ENCODE data around the gene GSAP.

DNA sequence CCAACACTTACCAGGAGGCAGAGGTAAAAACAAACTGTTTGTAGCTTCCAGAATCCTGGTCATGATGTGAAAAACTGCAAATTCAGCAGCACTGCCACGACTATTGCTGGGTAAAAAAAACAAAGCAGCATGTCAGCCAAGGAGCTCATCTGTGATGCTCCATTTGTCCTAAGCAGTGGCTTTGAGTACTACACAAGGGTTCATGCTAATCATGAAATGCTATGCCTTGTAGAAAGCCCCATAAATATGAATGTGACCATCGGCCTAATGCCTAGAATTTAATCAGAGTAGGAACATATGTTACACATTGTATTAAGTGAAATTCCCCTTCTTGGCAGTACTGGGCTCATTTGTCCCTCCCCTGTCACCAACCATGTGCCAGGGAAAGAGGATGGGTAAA is 95.4 kb downstream of the GSAP start:
- TF ChIP-seq, protein P1, sequence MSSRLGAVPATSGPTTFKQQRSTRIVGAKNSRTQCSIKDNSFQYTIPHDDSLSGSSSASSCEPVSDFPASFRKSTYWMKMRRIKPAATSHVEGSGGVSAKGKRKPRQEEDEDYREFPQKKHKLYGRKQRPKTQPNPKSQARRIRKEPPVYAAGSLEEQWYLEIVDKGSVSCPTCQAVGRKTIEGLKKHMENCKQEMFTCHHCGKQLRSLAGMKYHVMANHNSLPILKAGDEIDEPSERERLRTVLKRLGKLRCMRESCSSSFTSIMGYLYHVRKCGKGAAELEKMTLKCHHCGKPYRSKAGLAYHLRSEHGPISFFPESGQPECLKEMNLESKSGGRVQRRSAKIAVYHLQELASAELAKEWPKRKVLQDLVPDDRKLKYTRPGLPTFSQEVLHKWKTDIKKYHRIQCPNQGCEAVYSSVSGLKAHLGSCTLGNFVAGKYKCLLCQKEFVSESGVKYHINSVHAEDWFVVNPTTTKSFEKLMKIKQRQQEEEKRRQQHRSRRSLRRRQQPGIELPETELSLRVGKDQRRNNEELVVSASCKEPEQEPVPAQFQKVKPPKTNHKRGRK (CRISPR knock-in tag; IDR thresholded peaks at IDR 0.05; ENCODE audit: borderline replicate concordance), result no peak
- TF ChIP-seq, protein P2, sequence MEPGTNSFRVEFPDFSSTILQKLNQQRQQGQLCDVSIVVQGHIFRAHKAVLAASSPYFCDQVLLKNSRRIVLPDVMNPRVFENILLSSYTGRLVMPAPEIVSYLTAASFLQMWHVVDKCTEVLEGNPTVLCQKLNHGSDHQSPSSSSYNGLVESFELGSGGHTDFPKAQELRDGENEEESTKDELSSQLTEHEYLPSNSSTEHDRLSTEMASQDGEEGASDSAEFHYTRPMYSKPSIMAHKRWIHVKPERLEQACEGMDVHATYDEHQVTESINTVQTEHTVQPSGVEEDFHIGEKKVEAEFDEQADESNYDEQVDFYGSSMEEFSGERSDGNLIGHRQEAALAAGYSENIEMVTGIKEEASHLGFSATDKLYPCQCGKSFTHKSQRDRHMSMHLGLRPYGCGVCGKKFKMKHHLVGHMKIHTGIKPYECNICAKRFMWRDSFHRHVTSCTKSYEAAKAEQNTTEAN (CRISPR knock-in tag; IDR thresholded peaks at IDR 0.05), result no peak
- TF ChIP-seq, protein P3, sequence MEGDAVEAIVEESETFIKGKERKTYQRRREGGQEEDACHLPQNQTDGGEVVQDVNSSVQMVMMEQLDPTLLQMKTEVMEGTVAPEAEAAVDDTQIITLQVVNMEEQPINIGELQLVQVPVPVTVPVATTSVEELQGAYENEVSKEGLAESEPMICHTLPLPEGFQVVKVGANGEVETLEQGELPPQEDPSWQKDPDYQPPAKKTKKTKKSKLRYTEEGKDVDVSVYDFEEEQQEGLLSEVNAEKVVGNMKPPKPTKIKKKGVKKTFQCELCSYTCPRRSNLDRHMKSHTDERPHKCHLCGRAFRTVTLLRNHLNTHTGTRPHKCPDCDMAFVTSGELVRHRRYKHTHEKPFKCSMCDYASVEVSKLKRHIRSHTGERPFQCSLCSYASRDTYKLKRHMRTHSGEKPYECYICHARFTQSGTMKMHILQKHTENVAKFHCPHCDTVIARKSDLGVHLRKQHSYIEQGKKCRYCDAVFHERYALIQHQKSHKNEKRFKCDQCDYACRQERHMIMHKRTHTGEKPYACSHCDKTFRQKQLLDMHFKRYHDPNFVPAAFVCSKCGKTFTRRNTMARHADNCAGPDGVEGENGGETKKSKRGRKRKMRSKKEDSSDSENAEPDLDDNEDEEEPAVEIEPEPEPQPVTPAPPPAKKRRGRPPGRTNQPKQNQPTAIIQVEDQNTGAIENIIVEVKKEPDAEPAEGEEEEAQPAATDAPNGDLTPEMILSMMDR (IDR thresholded peaks at IDR 0.05), result no peak
- TF ChIP-seq MYBL2 (CRISPR knock-in tag; IDR thresholded peaks at IDR 0.05), result no peak
